NCI-H2081 (cell line): Measurements from ENCODE around the gene AGAP3.

Experiments used
- DNase-seq, 2 experiments: peaks; one replicate each; lab custom pipeline; 2025; lab: John Stamatoyannopoulos, UW

AGAP3 gene

DNA sequence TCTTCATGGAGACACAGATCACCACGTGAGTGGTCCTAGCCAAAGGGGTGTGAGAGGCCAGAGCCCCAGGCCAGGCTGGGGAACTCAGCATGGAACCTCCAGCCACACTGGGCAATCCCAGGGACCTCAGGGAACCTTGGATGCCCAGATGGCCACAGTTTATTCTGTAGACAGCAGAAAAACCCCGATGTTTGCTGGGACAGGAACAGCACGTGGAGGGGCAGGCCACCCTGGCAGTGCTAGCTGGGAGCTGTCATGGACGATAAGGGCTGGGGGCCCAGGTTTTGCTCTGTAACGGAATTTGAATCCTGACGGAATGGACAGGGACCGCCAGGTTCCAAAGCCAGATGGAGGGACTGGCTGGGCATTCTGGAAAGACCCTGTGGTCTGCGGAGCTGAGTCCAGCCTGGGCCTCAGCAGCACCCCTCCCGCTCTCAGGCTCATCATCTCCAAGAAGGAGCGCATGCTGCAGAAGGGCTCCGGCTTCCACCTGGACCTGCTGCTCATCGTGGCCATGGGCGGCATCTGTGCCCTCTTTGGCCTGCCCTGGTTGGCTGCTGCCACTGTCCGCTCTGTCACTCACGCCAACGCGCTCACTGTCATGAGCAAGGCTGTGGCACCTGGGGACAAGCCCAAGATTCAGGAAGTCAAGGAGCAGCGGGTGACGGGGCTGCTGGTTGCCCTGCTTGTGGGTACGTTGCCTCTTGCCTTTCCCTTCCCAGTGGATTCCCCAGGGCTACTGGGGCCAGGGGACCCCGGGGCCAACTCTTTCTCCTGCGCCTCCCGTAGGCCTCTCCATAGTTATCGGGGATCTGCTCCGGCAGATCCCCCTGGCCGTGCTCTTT, 11.2 kb upstream of the AGAP3 start:
- no peak for DNase-seq

DNA sequence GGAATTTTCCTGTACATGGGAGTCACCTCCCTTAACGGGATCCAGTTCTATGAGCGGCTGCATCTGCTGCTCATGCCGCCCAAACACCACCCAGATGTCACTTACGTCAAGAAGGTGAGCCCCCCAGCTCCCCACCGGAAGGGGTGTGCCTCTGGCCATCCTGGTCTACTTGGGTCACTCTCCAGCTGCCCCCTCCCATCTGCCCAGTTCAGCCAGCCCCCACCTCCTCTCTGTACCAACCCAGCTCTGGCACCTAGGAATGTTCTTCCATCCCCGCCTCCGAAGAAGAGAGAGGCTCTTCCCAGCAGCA, 10.7 kb upstream of the AGAP3 start:
- DNase-seq: no peak

DNA sequence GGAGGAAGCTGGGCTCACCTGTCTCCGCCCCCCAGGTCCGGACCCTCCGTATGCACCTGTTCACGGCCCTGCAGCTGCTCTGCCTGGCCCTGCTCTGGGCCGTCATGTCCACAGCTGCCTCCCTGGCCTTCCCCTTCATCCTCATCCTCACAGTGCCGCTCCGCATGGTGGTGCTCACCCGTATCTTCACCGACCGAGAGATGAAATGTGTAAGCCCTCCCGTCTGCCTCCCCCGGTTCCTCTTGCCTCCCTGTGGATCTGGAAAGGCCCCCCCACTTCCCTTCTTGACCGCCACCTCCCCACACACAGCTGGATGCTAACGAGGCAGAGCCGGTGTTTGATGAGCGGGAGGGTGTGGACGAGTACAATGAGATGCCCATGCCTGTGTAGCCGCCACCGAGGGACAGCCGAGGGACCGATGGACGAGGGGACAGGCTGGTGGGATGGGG, 10.3 kb upstream of the AGAP3 start:
- no peak for DNase-seq

DNA sequence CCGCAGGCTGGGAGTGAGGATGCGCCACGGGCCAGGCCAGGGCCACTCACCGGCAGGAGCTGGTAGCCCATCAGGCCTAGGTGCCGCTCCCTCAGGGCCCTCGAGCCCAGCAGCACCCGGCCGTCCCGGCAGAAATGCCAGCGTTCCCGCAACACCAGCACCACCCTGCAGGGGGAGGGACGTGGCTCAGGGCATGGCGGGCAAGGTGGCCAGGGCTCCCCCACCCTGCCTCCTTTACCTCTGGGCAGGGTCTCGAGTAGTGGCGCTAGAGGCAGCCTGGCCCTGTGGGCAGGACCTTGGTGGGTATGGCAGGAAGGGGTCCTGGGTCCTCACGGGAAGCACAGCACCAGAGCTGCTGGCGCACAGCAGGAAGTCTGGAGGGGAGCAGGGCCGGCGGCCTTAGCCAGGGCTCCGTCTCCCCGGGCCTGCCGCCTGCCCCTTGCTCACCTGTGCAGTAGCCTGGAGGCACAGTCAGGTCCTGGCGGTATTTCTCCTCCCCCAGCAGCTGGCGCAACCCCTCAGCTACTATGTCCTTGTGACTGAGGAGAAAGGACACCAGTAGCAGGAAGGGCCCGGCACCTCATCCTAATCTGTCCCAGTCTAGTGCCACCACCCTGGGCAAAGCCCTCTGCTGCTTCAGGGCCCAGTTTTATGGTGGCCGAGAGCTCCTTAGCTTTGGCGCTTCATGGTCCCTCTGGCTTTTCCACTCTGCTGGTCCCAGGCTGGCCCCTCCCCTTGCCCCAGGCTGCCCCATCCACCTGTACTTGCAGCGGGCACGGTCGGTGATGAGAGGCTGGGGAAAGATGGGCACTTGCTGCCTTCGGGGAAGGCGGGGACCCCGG, 9.2 kb upstream of the AGAP3 start:
- peak in 1 of 2 experiments; percentile 22 for DNase-seq

DNA sequence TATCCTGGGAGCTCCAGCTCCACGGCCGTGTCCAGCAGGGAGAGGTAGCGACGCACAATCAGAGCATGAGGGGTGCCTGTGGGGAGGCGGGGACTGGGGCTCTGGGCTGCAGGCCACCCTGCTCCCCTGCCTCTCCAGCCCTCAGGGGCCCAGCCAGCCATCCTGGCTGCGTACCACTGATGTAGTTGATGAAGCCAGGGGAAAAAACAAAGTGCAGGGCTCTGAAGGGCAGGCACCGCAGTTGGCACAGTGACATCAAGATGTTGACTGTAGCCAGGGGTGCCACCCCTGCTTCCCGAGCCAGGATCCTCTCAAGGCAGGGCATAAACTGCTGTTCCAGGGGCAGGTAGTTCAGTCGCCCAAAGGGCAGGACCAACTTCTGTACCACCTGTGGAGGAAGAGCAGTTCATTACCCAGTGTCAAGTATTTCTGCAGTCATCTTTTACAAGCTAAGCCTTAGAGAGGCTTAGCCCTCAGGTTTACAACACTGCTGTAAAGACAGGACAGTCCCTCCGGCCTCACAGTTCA, 8.5 kb upstream of the AGAP3 start:
- DNase-seq: no peak

DNA sequence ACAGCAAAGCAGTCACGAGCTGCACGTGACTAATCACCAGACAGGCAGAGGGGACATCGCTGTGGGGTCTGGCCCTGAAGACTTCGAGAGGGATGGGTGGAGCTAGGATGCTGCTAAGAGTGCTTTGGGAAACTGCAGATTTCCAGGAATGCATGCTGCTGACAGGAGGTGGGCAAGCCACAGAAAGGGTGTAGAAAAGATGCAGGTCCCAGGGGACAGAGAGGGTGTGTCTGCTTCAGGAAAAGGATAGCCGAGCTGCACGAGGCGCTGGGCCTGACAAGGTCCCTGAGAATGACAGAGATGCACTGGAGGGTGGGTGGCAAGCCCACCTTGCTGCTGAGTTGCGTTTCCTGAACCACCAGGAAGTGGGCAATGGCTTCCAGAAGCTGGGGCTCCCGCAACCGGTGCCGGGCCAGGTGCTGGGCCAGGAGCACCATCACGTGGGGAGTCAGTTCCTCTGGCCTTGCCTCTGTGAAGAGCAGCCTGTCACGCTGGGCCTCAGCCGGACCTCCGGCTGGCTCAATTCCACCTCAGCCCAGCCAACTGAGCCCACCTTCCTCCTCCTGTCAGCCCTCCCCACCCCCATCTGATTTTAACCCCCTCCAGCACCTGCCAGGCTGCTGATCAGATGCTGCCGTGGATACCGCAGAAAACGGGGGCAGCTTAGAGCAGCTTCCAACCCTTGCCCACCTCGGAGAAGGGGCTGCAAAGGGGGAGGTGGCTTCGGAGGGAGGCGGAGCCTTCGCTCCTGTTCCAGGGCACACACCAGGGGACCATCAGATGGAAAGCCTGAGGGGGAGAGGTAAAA, 7.8 kb upstream of the AGAP3 start:
- DNase-seq: no peak

DNA sequence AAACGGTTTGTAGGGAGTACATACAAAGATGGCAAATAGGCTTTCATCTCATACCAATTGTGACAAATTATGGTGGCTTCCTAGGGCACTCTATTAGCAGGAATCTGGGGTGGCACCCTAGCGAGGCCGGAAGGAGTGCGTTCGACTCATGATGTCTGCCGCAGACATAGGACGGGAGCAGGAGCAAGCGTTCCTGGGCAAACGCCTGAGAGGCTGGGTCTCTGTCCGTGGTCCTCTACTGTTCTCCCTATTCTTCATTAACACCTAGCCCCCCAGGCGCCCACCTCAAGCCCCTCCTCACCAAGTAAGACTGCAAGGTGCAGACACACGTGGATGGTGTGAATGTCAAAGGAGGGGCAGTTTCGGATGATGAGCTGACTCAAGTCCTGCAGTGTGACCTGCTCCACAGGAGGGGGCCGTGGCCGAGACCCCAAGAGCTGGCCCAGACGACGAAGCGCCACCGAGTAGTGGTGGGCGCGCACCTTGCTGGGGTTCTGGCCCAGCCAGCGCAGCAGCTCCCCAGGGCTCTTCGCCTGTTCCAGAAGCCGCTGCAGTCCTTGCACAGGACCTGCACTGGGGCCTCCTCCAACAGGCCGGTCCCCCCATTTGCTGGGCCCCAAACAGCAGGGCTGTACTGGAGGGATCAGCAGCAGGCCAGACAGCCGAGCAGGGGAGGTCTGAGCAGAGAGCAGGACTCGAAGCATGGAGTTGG, 6.9 kb upstream of the AGAP3 start:
- DNase-seq: no peak

DNA sequence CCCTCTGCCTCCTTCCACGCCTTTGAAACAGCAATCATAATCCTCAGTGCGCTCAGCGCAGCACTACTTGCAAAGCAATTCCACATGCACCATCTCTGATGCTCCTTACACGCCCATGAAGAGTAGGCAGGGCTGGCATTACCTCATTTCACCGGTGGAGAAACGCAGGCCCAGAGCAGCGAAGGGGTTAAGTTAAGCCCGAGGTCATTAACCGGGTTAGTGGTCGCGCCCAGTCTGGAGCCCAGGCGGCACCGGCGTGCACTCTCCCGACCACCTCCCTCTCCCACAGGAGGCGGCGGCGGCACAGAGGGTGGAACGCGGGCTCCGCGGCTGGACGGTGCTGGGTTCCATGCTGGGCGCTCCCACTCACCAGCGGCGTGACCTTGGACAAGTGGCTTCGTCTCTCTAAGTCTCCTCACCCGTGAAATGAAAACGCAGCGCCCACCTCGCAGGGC, 6.2 kb upstream of the AGAP3 start:
- DNase-seq: no peak

DNA sequence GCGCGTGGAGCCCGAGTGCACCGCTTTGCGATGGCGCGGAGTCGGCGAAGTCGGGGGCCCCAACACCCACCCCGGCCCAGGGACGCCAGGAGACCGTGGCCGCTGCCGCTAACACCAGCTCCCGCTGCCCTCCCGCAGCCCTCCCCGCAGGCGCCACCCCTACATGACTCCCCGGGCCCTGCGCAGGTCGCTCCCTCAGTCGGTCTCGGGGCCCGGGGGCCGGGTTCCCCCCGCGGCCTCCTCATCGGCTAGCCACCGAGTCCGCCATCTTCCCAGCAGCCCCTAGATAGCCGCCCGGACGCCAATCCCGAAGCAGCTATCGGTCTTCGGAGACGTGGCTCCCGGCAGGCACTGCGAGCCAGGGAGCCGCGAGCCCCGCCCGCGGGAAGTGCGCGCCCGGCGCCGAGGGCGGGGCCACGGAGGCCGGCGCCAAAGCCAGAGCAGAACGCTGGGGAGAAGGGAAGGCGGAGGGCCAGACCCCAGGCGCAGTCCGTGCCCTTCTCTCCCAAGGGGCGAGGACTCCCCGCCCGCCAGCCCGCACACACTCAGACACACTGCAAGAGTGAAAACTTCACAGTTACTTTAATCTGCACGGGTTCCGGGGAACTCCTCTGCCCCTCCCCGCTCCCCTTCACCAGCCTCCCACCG, 5.6 kb upstream of the AGAP3 start, which contains the start of gene FASTK:
FASTK (minus strand) TSS at position 288 of the 648 bp plus-strand sequence; CDS start at position 245, 43 bp downstream.
- DNase-seq: peak; percentile 95 to 96

DNA sequence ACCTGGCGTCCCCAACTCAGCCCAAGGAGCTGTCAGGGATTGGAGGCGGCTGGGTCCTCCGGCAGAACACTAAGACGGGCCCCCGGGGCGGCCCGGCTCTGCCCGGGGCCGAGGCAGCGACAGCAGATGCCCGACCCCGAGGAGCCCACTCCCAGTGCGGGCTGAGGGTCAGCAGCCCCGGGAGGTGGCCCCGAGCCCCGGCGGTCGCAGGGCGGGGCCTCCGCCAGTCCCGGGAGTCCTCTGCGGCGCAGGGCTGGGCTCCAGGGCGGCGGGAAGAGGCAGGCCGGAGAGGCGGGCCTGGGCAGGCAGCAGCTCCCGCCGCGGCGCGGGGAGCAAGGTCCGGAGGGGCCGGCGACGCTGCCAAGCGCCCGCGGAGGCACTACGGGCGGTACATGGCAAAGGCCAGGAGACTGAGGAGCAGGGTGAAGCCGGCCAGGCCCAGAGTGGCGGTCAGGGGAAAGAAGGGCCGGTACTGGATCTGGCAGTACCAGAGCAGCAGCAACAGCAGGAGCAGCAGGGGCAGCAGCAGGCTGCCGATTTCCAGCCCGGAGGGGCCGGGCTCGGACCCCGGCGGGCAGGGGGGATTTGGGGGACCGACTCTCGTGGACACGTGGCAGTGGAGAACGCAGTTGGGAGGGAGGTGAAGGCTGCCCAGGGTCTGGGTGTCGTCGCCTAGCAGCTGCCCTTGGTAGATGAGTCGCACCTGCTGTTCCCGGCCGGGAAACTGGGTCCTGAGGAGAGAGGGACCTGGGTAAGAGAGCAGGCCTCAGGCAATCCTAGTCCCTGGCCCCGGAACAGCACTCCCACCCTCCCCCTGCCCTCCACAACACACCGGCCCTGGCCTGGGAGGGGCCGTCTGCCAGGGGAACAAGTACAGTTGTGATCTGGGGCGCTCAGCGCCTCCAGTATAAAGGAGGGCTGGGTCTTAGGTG, 4.8 kb upstream of the AGAP3 start:
- DNase-seq: peak; percentile 47 to 72

DNA sequence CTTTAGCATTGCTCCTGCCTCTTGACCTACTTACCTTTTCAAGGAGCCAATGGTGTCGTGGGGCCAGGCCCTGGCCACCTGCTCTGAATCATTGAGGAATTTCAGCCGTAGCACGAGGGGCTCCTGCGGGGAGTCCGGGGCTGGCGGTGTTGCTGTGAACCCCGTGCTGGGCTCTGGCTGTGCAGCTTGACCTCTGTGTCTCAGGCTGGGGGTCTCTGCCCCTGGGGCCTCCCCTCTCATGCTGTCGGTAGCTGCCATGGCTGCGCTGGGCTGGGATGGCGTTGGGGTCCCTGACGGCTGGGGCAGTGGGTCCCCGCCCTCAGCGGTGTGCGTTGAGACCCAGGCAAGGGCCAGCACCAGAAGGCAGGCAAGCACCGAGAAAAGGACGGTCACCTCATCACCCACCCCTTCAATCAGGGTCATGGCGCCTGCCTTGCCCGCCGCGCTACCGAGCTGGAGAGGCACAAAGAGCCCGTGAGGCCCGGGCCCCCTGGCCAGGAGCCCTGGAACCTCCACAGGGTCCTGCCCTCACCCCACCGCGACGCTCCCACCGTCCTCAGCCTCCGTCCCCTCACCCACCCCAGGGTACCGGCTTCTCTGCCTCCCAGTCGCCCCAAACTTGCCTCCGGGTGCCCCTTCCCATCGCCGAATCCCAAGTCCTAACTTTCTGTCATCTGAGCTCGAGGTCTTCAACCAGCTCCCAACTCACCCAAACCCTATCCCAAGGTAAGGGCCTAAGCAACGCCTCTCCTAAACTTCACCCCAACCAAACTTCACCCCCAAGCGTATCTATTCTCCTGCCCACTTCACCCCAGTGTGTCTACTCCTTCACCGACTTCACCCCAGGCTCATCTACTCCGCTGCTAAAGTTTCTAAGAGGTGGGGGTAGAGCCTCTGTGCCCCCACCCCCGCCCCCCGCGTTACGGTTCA, 3.9 kb upstream of the AGAP3 start:
- no peak for DNase-seq

DNA sequence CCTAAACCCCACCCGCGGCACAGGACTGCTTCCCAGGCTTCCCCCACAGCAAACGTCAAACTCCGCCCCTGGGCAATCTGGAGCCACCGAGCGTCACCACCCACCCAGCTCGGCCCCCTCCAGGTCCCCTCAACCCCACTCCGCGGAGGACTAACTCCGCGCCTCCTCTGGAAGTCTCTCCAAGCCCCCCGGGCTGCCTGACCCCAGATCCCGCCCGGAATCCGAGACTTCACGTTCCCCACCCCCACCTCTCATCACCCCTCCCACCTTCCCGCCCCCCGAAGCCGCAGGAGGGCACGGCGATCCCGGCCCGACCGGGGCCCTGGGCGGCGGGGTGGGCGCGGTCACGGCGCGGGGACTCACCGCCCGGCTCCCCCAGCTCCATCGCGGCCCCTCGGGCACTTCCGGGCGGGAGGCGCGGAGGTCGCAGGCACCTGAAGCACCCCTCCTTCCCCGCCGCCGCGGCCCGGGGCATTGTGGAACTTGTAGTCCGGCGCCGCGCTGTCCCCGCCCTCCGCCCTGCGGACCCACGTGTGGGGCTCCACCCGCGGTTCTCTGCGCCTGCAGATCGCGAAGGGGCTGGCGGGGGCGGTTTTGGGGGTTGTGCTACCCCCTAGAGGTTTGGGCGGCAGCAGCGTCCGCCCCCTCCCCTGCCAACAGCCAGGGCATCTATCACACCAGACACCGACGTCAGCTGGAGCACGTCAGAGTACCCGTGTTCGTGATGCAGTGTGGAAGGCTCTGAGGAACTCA, 3.0 kb upstream of the AGAP3 start, which contains the start of gene TMUB1:
TMUB1 (minus strand) TSS at position 423 of the 753 bp plus-strand sequence. CDS start 930 bp downstream, outside the sequence.
- peak; percentile 81 to 86 for DNase-seq

DNA sequence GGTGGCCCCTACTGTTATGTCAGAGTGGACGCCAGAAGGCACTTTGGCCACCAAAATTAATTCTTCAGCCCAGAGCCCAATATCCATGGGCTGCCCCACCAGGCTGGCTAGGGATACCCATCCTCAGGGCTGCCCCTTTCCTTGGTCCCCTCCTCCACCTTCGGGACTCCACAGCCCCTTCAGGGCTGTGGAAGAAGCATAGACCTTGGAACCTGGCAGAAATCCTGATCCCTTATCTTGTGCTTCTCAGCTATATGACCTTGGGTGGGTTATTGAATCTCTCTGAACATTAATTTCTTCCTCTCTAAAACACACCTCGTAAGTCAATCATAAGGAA, 2.5 kb upstream of the AGAP3 start:
- DNase-seq: no peak

DNA sequence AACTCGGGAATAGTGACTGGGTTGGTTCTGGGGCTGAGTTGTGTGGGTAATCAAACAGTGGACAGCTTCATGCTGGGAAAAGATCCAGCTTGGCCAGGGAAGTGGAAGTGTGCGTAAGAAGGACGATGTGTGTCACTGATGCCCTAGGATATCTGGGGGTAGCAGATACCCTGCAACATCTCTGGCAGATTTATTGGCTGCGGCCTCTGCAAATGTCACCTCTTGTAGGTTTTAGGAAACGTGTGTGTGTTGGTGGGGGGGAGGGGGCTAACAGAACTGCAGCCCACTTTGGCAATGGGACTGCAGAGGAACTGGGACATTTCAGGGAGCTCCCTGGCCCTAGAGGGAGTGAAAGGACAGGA, 965 bp upstream of the AGAP3 start:
- no peak for DNase-seq

DNA sequence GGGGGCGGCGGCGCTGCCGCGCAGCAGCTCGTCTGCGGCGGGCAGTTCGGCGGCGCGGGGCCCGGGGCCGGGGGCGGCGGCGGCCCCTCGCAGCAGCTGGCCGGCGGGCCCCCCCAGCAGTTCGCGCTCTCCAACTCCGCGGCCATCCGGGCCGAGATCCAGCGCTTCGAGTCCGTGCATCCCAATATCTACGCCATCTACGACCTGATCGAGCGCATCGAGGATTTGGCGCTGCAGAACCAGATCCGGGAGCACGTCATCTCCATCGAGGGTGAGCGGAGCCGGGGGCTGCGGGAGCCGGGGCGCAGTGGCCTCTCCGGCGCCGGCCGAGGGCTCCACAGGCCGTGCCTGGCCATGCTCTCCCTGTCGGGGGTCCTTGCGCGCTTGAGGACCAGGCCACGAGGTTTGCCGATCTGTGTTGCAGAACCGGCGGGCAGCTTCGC, 548 bp downstream of the AGAP3 start:
- DNase-seq: peak in 1 of 2 experiments; percentile 49

DNA sequence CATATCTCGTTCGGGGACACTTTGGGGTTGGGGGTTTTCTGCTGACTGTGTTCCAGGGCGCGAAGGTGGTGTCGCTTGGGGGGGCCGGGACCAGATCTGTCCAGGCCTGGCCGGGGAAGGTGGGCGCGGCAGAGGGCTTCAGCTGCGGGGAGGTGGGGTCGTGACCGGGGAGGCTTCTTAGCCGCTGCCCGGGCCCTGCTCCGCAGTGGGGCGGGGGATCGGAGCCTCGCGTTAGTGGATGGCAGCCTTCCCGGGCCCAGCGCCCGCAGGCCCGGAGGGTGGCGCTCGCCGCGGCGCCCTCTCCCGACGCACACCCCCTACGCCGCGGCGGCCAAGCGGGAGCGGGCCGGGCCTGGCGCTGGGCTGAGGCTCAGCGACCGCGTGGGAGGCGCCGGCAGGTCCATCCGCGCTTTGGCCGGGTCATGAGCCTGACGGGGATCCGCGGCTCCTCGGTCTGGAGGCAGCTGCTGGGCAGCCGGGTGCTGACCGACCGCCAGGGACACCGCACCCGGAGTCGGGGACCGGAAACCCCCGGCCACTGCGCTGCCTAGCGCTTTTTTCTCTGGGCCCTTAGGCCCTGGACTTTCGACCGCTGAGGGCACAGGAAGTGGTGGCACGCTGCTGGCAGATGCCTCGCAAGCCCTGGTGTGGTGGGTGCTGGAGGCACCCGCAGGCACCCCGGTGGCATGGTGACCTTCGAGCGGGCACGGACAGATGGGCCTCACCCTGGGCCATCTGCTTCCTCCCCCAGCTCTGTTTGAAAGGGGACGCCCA, 1.2 kb downstream of the AGAP3 start:
- DNase-seq: peak; percentile 38 to 56
